Skin of body (tissue), 2 donors: ENCODE measurements around the gene PCDHGA8. TPM values are rescaled to one million over a fixed set of nuclear protein-coding genes. Genes with fewer than 3 reads are reported as not detected.
"Not testable (repeated sequence)": the region's sequence is repeated elsewhere in the genome, so short reads cannot be mapped to it uniquely, and the experiment has no call there.

ENCODE experiments used
- DNase-seq: peaks from one replicate; lab custom pipeline; 2025; lab: John Stamatoyannopoulos, UW
- total RNA-seq: library from RNA; depleted of rRNA; stranded (reverse); fragments of >200 nt; gene quantifications from one replicate; pipeline ENCODE4 v1.2.3, GENCODE V29; 2014

PCDHGA8 gene
- total RNA-seq, result 3.3 TPM

DNA sequence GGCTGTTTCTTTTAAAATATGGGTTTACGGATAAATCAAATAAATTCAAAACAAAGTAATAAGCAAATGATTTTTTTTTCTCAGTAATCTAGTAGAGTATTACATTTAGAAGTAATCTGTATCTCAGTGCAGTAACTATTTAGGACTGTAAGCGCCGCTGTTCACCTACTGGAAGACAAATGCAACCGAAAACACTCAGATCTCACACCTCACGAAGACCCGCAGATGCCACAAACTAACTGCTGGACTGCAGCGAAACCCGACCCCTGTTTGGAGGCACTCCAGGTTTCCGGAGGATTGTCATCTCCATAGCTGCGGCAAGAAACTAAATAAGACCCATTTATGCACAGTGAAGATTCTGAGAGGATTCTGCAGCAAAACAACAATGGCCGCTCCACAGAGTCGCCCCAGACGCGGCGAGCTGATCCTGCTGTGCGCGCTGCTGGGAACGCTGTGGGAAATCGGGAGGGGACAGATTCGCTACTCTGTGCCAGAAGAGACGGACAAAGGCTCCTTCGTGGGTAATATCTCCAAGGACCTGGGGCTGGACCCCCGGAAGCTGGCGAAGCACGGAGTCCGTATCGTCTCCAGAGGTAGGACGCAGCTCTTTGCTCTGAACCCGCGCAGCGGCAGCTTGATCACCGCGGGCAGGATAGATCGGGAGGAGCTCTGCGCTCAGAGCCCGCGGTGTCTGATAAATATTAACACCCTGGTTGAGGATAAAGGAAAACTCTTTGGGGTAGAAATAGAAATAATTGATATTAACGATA is at the start of gene PCDHGA8:
TSS of gene PCDHGA8 (plus strand) at position 205 of the 770 bp plus-strand sequence. CDS start at position 386, 181 bp downstream.
- no peak for DNase-seq

DNA sequence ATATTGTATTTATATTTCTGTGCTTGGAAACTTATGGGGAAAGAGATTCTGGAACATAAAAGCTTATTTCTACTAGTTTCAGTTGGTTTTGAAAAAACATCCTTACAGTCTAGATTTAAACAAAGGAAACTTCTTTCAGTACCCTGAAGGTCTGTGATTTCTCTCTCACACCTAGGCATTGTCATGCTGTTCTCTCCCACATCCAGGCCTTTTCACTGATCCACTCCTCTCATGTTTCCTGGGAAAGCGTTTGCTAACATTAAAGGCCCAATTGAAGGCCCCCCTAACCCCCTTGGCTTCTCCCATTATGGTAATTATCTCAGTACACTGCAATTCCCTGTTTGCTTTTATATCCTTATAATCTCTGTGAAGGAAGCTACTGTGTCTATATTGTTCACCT is 49.7 kb upstream of the PCDHGA8 start:
- DNase-seq, result no peak

DNA sequence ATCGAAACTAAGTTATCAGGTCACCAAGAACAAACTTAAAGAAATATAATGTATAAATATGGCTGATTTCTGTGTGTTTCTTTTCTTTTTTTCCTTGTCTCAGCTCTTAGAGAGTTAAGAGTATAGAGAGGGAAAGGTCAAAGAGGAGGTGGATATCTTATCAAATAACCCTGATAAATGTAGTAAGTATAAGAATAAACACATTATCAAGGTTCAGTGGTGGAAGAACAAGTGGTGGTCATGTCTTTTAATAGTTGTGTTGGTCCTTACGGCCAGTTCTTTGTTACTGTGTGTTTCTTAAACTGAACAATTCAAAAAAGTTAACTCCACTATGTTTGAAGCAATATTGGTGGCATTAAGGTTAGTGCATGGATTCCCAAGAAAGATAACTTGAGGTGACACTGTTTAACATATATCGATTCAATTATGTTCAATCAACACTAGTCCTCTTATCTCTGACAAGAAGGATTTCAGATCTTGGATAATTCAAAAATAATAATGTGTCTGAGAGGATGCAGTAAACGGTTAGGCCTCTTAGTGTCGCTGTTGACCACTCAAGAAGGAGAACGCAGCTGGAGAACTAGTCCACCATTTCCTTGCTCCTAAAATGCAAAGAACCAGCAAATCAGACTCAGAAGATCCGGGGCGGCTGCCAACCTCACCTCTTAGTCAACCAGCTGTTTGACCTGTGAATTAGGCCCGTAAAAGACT is 49.0 kb upstream of the PCDHGA8 start, which contains the start of gene PCDHGA3:
TSS of gene PCDHGA3 (plus strand) at position 588 of the 711 bp plus-strand sequence. CDS start 205 bp downstream, outside the sequence.
- no peak for DNase-seq

DNA sequence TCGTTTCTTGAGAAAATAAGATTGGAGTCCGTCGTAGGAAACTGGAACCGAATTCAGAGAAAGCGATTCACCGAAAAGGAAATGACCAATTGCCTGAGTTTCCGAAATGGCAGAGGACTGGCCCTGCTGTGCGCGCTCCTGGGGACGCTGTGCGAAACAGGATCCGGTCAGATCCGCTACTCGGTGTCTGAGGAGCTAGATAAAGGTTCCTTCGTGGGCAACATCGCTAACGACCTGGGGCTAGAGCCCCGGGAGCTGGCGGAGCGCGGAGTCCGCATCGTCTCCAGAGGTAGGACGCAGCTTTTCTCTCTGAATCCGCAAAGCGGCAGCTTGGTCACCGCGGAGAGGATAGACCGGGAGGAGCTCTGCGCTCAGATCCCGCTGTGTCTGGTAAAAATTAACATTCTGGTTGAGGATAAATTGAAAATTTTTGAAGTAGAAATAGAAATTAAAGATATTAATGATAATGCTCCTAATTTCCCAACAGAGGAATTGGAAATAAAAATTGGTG is 48.4 kb upstream of the PCDHGA8 start:
- no peak for DNase-seq

DNA sequence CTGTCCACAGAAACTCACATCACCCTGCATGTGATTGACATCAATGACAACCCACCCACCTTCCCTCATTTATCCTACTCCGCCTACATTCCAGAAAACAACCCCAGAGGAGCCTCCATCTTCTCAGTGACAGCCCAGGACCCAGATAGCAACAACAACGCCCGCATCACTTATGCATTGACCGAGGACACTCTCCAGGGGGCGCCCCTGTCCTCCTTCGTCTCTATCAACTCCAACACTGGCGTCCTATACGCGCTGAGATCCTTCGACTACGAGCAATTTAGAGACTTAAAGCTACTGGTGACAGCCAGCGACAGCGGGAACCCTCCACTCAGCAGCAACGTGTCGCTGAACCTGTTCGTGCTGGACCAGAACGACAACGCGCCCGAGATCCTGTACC is 47.1 kb upstream of the PCDHGA8 start:
- DNase-seq, result no peak

DNA sequence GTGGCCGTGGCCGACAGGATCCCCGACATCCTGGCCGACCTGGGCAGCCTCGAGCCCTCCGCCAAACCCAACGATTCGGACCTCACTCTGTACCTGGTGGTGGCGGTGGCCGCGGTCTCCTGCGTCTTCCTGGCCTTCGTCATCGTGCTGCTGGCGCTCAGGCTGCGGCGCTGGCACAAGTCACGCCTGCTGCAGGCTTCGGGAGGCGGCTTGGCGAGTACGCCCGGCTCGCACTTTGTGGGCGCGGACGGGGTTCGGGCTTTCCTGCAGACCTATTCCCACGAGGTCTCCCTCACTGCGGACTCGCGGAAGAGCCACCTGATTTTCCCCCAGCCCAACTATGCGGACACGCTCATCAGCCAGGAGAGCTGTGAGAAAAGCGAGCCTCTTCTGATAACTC is 46.4 kb upstream of the PCDHGA8 start:
- DNase-seq, result not testable (repeated sequence)

DNA sequence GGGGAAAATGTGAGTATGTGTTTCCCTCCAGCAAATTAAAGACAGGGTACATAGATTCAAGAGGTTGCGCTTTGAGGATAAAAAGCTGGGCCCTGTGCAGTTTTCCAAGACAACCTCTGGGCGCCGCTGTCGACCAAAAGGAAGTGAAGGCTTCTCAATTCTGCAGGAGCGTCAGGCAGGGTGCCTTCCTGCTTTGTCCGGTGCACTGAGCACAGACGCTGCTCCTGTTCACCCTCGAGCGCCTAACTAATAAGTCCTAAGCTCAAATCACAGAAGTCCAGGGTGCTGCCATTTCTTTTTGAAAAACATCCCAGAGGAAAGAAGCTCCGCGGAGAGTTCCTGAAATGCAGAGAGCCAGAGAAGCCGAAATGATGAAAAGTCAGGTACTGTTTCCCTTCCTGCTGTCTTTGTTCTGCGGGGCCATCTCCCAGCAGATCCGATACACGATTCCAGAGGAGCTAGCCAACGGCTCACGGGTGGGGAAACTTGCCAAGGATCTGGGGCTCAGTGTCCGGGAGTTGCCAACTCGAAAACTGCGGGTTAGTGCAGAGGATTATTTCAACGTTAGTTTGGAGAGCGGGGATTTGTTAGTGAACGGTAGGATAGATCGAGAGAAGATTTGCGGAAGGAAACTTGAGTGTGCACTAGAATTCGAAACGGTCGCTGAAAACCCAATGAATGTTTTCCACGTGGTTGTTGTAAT is 42.4 kb upstream of the PCDHGA8 start, which contains the start of gene PCDHGB1:
TSS of gene PCDHGB1 (plus strand) at position 183 of the 703 bp plus-strand sequence. CDS start at position 345, 162 bp downstream.
- no peak for DNase-seq

DNA sequence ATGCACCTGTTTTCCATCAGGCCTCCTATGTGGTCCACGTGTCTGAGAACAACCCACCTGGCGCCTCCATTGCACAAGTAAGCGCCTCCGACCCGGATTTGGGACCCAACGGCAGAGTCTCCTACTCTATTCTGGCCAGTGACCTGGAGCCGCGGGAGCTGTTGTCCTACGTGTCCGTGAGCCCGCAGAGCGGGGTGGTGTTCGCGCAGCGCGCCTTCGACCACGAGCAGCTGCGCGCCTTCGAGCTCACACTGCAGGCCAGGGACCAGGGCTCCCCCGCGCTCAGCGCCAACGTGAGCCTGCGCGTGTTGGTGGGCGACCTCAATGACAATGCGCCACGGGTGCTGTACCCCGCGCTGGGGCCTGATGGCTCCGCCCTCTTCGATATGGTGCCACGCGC is 40.8 kb upstream of the PCDHGA8 start:
- DNase-seq, result no peak

DNA sequence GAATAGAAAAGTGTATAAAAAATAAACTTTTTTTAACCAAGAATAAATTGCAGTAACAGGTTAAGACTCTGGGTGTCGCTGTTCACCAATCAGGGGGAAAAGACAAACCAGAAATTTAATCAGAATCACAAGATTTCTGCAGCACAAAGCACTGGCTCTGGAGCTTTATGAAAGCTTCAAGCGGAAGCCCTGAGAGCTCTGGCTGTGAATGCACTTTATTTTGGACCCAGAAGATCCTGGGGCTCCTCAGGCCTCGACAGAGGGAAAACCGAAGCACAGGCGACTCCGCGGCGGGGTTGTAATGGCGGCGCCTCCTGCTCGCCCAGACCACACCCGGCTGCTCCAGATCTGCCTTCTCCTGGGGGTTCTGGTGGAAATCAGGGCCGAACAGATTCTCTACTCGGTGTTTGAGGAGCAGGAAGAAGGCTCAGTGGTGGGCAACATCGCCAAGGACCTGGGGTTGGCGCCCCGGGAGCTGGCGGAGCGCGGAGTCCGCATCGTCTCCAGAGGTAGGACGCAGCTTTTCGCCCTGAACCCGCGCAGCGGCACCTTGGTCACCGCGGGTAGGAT is 37.4 kb upstream of the PCDHGA8 start, which contains the start of gene PCDHGA4:
TSS of gene PCDHGA4 (plus strand) at position 122 of the 570 bp plus-strand sequence. CDS start at position 209, 87 bp downstream.
- no peak for DNase-seq

DNA sequence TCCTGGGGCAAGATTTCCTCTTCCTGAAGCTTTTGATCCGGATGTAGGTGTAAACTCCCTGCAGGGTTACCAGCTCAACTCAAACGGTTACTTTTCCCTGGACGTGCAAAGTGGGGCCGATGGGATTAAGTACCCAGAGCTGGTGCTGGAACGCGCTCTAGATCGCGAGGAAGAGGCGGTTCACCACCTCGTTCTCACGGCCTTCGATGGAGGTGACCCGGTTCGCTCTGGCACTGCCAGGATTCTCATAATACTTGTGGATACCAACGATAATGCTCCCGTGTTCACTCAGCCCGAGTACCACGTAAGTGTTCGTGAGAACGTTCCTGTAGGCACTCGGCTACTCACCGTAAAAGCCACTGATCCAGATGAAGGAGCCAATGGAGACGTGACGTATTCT is 36.8 kb upstream of the PCDHGA8 start:
- no peak for DNase-seq

DNA sequence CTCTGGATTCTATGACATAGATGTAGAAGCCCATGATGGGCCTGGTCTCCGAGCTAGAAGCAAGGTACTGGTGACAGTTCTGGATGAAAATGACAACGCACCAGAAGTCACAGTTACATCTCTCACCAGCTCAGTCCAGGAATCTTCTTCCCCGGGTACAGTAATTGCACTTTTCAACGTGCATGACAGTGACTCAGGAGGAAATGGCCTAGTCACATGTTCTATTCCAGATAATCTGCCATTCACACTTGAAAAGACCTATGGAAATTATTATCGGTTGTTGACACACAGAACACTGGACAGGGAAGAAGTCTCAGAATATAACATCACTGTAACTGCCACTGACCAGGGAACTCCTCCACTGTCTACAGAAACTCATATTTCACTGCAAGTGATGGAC is 36.3 kb upstream of the PCDHGA8 start:
- no peak for DNase-seq

DNA sequence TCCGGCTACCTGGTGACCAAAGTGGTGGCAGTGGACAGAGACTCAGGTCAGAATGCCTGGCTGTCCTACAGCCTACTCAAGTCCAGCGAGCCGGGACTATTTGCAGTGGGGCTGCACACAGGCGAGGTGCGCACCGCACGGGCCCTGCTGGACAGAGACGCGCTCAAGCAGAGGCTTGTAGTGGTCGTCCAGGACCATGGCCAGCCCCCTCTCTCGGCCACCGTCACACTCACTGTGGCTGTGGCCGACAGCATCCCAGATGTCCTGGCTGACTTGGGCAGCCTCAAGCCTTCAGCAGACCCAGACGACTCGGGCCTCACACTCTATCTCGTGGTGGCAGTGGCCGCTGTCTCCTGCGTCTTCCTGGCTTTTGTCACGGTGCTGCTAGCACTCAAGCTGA is 35.5 kb upstream of the PCDHGA8 start:
- DNase-seq, result no peak

DNA sequence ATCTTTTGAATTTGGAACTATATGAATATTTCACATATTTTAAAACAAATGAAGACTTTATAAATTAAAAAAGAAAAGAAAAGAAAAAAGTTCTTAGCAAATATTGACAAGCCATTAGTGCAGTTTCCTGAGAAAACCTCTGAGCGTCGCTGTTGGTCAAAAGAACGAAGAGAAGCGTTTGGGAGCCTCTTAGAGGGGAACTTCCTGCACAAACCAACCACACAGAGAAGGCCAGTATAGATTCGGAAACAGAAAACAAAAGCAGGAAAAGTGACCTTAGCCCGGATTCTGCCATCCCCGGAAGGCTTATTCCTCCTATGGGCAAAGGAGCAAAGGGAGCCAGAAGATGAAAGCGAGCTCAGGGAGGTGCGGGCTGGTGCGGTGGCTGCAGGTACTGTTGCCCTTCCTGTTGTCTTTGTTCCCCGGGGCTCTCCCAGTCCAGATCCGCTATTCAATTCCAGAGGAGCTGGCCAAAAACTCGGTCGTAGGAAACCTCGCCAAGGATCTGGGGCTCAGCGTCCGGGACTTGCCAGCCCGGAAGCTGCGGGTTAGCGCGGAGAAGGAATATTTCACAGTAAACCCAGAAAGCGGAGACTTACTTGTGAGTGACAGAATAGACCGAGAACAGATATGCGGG is 32.5 kb upstream of the PCDHGA8 start, which contains the start of gene PCDHGB2:
TSS of gene PCDHGB2 (plus strand) at position 205 of the 637 bp plus-strand sequence. CDS start at position 347, 142 bp downstream.
- DNase-seq, result no peak

DNA sequence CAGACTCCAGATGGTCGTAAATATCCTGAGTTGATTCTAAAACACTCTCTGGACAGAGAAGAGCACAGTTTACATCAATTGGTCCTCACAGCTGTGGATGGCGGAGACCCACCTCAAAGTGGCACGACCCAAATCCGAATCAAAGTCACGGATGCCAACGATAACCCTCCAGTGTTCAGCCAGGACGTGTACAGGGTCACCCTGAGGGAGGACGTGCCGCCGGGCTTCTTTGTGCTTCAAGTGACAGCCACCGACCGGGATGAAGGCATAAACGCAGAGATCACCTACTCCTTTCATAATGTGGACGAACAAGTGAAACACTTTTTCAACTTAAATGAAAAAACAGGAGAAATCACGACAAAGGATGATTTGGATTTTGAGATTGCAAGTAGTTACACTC is 31.7 kb upstream of the PCDHGA8 start:
- no peak for DNase-seq

DNA sequence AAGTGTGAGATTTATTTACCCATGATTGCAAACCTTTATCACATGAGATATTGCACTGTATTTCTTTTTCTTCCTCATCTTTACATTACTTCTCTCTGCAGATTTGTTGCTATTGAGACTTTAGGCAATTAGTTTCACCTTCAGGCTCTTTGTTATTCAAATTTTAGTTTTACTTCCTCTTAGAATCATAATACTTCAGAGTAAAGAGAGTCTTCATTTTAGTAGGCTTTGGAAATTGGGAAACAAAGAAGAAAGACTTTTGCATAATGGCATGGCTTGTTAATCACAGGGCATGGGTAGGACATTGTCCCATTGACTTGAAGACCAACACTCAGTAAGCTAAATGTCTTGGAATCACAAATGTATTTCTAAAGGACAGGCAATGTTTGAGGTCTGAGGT is 29.7 kb upstream of the PCDHGA8 start:
- no peak for DNase-seq

DNA sequence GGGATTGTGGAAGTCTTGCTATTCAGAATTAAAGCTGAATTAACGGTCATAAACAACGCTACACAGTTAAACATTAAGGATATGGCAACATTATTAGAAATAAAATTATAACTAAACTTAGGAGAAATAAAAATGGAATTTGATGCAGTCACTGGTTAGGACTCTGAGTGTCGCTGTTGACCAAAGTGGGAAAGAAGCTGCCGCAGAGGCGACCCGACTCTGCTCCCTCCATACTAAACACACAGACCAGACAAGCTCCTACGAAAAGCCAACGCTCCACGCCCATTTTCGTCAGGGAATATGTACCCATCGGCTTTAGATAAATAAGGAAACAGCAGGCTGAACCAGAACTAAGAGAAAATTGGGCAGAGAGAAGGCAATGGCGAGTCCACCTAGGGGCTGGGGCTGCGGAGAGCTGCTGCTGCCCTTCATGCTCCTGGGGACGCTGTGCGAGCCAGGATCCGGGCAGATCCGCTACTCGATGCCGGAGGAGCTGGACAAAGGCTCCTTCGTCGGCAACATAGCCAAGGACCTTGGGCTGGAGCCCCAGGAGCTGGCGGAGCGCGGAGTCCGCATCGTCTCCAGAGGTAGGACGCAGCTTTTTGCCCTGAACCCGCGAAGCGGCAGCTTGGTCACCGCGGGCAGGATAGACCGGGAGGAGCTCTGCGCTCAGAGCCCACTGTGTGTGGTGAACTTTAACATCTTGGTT is 28.3 kb upstream of the PCDHGA8 start, which contains the start of gene PCDHGA5:
TSS of gene PCDHGA5 (plus strand) at position 211 of the 709 bp plus-strand sequence. CDS start at position 380, 169 bp downstream.
- DNase-seq, result no peak

DNA sequence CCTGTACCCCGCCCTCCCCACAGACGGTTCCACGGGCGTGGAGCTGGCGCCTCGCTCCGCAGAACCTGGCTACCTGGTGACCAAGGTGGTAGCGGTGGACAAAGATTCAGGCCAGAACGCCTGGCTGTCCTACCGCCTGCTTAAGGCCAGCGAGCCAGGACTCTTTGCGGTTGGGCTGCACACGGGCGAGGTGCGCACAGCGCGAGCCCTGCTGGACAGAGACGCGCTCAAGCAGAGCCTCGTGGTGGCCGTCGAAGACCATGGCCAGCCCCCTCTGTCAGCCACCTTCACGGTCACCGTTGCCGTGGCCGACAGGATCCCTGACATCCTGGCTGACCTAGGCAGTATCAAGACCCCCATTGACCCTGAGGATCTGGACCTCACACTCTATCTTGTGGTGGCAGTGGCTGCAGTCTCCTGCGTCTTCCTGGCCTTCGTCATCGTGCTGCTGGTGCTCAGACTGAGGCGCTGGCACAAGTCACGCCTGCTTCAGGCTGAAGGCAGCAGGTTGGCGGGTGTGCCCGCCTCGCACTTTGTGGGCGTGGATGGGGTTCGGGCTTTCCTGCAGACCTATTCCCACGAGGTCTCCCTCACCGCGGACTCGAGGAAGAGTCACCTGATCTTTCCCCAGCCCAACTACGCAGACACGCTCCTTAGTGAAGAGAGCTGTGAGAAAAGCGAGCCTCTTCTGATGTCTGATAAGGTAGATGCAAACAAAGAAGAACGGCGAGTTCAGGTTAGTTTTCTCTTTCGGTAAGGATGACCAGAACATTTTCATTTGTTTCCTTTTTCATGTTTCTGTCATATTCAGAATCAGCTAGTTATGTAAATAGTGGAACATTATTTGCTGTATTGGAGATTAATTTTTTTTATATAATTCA is 26.2 kb upstream of the PCDHGA8 start:
- no peak for DNase-seq

DNA sequence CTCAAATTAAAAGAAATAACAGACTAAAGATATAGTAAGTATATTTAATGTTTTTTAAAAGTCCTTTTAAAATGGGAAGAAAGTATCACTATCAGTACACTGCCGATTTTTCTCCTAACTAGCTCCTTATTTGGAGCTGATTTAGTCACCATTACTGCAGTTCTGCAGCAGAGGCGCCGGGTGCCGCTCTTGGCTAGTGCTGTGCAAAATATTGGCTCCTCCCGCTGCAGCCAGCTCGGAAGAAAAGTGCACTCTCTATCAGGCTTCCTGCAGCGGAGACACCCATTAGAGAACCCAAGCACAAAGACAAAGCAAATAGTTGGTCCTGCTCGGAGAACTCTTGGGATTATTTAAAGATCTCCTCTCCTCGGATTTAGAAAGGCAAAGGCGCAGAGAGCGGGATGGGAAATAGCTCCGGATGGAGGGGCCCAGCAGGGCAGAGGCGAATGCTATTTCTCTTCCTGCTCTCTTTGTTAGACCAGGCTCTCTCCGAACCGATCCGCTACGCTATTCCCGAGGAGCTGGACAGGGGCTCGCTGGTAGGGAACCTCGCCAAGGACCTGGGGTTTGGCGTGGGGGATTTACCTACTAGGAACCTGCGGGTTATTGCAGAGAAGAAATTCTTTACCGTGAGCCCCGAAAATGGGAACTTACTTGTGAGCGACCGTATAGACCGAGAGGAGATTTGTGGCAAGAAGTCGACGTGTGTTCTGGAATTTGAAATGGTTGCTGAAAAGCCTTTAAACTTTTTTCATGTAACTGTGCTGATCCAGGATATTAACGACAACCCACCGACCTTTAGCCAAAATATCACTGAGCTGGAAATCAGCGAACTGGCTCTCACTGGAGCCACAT is 22.2 kb upstream of the PCDHGA8 start, which contains the start of gene PCDHGB3:
TSS of gene PCDHGB3 (plus strand) at position 249 of the 855 bp plus-strand sequence. CDS start at position 402, 153 bp downstream.
- no peak for DNase-seq
